Activated T-helper 2 cell treated with anti-CD3 and anti-CD28 coated beads, Interferon-gamma antibody, Interleukin-2, Interleukin-4, amounts not matched to agents 10 μg/mL and 5 μg/mL and 100 μg/mL, durations not matched to agents 14 hours and 24 hours and 36 hours (primary cell): ENCODE measurements around the gene SRP68. TPM values are rescaled to one million over a fixed set of nuclear protein-coding genes. Genes with fewer than 3 reads are reported as not detected.

Source experiments
- DNase-seq: peaks from one replicate; pipeline ENCODE4 v3.0.0; 2021; ENCODE audit warnings: low spot score
- H3K27ac Mint-ChIP-seq: one replicate; pipeline ENCODE4 v1.8.0; 2021; ENCODE audit warnings: mixed read lengths
- H3K27me3 Mint-ChIP-seq: one replicate; pipeline ENCODE4 v1.8.0; 2021; ENCODE audit warnings: low read depth, mixed read lengths
- H3K36me3 Mint-ChIP-seq: one replicate; pipeline ENCODE4 v1.8.0; 2021; ENCODE audit warnings: low read depth, mixed read lengths
- H3K4me1 Mint-ChIP-seq: one replicate; pipeline ENCODE4 v1.8.0; 2021; ENCODE audit warnings: low read depth, mixed read lengths
- H3K4me3 Mint-ChIP-seq: one replicate; pipeline ENCODE4 v1.8.0; 2021; ENCODE audit warnings: low read depth, mild to moderate bottlenecking, moderate library complexity, mixed read lengths
- H3K9me3 Mint-ChIP-seq: one replicate; pipeline ENCODE4 v1.8.0; 2021; ENCODE audit warnings: mixed read lengths
- intact Hi-C: fragments of 100-400 bp; cut with micrococcal nuclease; formaldehyde crosslinking; loops from one replicate; pipeline ENCODE4 v1.15.1; 2023
- total RNA-seq: library from RNA; stranded (reverse); gene quantifications from 2 replicates; pipeline ENCODE4 v1.2.3, GENCODE V29; 2022

SRP68 gene
- total RNA-seq, 1 donor from 2014 or later, result 188 TPM

DNA sequence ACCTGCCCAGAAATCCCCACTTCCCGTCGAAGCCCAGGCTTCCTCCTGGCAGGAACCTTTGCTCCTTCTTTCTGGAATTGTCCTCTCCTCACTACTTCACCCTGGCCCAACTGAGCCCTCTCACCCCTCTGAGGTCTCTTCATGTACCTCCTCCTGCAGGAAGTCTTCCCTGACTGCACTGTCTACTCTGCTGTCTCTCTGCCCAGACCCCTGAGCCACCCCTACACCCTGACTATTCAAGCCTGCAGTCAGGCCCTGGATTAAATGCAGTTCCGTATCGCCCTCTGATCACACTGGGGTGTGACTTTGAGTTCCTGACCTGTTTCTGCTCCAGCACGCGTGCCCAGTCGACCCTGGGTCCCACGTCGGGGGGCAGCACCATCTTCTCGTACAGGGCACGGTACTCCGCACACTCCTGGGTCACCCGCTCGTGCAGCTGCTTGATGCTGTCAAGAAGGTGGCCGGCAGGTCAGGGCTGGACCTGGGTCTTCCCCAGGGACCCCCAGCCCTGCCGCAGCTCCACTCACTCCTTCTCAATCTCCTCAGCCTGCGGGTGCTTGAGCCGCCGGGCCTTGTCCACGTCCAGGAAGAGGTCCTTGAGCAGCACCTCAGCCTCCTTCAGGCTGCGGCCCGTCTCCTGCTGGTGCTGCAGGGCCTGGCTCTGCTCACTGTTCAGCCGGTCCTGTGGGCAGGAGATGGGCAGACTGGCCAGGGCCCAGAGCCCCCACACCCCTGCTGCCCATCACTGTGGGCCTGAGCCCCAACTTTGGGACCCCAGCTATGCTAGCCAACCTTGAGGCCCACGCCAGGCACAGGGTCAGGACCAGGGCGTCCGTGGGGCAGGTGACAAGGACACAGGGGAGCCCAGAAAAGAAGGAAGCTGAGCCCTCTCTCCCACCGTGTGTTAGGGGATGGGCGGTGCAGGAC, 49.1 kb downstream of the SRP68 start:
- Mint-ChIP-seq H3K36me3 (no peaks in the 10 kb centered on the region), H3K27me3 (no peaks in the 10 kb centered on the region), H3K4me3 (no peak overlapping the region), H3K9me3 (no peaks in the 10 kb centered on the region), H3K27ac (no peak overlapping the region), H3K4me1 (no peaks in the 10 kb centered on the region)
- DNase-seq, result no peak
- intact Hi-C loops, result no loop called here

DNA sequence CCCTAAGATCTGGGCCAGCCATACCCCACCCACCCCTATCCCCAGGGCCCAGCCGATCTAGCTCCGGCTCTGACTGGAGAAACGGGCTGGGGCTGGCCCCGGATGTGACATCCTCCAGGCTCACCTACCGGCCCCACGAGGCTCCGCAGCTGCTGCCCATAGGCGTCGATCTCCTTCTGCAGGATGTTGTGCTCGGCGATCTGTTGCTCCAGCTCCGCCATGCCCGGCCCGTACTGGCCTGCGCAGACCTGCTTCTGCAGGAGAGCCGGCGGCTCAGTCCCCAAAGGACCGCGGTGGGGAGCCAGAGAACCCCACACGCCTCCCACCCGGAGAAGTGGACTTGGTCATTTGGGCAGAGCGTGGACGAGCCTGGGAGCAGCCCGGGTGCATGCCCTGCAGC, 50.0 kb downstream of the SRP68 start:
- Mint-ChIP-seq H3K27ac (no peak overlapping the region), H3K4me1 (no peaks in the 10 kb centered on the region), H3K4me3 (no peak overlapping the region), H3K27me3 (no peaks in the 10 kb centered on the region), H3K36me3 (no peaks in the 10 kb centered on the region), H3K9me3 (no peaks in the 10 kb centered on the region)
- intact Hi-C loops, result no loop called here
- DNase-seq, result no peak

DNA sequence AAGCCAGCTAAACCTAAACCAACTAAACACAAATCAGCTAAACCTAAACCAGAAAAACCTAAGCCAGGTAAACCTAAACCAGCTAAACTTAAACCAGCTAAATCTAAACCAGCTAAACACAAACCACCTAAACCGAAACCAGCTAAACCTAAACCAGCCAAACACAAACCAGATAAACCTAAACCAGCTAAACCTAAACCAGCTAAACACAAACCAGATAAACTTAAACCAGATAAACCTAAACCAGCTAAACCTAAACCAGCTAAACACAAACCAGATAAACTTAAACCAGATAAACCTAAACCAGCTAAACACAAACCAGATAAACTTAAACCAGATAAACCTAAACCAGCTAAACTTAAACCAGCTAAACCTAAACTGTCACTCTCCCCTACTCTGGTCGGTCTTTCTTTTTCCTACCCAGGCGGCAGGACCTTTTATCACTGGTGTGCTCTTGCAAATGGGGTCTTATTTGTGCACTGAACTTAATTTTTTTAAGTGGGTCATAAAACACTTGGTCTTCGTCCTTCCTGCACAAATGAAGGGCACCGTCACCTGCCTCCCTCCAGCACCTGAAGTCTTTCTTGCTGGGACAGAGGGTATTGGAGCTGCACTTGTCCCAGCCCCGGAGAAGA, 52.4 kb downstream of the SRP68 start:
- Mint-ChIP-seq H3K27me3 (no peaks in the 10 kb centered on the region), H3K27ac (no peak overlapping the region), H3K4me1 (no peaks in the 10 kb centered on the region), H3K4me3 (no peak overlapping the region), H3K9me3 (no peaks in the 10 kb centered on the region), H3K36me3 (no peaks in the 10 kb centered on the region)
- no peak for DNase-seq
- intact Hi-C loops, result no loop called here

DNA sequence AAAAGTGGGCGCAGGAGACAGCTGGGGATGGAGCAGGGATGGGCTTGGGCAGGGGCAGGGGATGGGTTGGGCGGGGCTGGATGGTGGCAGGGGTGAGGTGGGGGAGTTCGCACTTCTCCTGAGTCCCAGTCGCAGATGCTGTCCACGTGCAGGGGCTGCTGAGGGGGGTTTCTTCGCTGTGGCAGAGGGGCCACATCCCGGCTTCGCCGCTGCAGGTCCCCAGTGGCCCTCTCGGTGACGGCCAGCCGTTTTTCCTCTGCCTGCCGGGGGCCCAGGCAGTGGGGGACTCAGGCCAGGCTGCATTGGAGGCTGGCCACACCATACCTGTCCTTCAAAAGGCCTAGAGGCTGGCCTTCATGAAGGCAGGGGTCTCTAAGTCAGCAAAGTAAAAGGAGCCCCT, 53.5 kb downstream of the SRP68 start:
- H3K4me1 Mint-ChIP-seq, result no peaks in the 10 kb centered on the region
- H3K4me3 Mint-ChIP-seq, result no peak overlapping the region
- no peaks in the 10 kb centered on the region for H3K9me3 Mint-ChIP-seq
- intact Hi-C loops, result no loop called here
- no peak for DNase-seq
- H3K27ac Mint-ChIP-seq, result no peak overlapping the region
- no peaks in the 10 kb centered on the region for H3K36me3 Mint-ChIP-seq
- no peaks in the 10 kb centered on the region for H3K27me3 Mint-ChIP-seq

DNA sequence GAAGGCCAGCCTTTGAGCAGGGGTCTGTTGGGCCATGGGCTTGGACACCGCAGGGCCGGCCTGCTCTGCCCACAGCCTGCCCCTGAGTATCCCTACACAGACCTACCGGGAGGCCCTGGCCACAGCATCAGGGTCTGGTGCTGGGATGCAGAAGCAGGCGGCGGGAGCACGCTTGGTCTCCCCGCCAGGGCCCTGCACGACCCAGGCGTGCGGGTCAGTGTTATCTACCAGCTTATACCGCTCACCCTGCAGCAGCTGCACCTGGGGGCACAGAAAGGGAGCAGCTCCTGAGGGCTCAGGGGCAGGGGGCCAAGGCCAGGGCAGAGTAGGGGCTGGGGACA, 54.0 kb downstream of the SRP68 start:
- Mint-ChIP-seq H3K27me3 (no peaks in the 10 kb centered on the region), H3K36me3 (no peaks in the 10 kb centered on the region), H3K9me3 (no peaks in the 10 kb centered on the region), H3K4me1 (no peaks in the 10 kb centered on the region), H3K27ac (no peak overlapping the region), H3K4me3 (no peak overlapping the region)
- no peak for DNase-seq
- intact Hi-C loops, result no loop called here

DNA sequence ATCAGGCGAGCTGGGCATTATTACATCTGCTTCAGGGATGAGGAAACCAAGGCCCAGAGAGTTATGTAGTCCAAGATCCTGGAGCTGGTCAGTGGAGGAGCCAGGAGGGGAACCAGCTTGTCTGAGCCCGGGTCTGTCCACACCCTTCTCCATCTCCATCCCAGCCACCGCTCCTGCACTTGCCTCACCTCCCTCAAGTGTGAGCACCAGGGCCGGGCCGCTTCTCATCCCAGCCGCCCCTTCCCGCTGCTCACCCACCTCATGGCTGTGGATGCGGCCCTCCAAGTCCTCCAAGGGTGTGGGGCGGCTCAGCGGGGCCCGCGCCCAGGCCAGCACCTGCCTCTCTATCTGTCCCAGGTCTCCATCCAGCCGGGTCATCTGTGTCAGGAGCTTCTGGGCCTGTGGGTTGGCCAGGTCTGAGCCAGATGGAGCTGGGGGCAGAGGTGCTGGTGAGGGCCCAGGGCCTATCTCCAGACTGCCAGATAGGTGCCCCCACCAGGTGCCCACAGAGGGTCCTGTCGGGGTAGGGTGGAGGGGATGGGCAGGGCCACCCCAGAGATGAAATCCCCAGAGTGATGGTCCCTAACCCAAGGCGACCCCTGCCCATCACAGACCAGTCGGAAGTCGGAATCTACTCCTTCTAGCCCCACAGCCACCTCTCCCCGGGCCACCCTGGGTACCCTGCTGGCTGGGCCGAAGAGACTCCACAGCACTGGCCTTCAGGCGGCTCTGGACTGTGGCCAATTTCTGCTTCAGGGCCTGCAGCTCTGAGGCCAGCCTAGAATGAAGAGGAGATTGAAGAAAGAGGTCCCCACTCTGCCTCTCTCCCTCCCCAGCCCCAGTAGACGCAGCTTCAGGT, 54.6 kb downstream of the SRP68 start:
- intact Hi-C loops, result no loop called here
- Mint-ChIP-seq H3K9me3 (no peaks in the 10 kb centered on the region), H3K4me1 (no peaks in the 10 kb centered on the region), H3K27me3 (no peaks in the 10 kb centered on the region), H3K27ac (no peak overlapping the region), H3K36me3 (no peaks in the 10 kb centered on the region), H3K4me3 (no peak overlapping the region)
- DNase-seq, result no peak

DNA sequence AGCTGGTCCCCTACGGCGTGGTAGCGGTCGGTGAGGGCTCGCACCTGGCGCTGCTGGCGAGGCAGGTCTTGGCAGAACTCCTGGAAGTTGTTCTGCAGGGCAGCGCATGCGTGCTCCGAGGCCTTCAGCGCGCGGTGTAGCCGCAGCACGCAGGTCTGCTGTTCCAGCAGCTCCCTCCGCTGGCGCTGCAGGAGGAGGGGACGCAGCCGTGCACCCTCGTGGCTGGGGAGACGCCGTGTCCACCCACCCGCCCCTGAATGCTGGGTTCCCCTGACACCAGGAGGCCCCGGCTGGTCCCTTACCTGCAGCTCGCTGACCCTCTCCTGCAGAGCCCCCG, 57.4 kb downstream of the SRP68 start:
- H3K27ac Mint-ChIP-seq, result no peak overlapping the region
- no peak overlapping the region for H3K4me3 Mint-ChIP-seq
- no peaks in the 10 kb centered on the region for H3K4me1 Mint-ChIP-seq
- H3K27me3 Mint-ChIP-seq, result no peaks in the 10 kb centered on the region
- no peaks in the 10 kb centered on the region for H3K9me3 Mint-ChIP-seq
- intact Hi-C loops, result loop anchor here (1.0 kb wide), 2 partner anchors 92 to 284 kb away; no protein-coding TSS in a partner anchor
- DNase-seq, result no peak
- no peaks in the 10 kb centered on the region for H3K36me3 Mint-ChIP-seq

DNA sequence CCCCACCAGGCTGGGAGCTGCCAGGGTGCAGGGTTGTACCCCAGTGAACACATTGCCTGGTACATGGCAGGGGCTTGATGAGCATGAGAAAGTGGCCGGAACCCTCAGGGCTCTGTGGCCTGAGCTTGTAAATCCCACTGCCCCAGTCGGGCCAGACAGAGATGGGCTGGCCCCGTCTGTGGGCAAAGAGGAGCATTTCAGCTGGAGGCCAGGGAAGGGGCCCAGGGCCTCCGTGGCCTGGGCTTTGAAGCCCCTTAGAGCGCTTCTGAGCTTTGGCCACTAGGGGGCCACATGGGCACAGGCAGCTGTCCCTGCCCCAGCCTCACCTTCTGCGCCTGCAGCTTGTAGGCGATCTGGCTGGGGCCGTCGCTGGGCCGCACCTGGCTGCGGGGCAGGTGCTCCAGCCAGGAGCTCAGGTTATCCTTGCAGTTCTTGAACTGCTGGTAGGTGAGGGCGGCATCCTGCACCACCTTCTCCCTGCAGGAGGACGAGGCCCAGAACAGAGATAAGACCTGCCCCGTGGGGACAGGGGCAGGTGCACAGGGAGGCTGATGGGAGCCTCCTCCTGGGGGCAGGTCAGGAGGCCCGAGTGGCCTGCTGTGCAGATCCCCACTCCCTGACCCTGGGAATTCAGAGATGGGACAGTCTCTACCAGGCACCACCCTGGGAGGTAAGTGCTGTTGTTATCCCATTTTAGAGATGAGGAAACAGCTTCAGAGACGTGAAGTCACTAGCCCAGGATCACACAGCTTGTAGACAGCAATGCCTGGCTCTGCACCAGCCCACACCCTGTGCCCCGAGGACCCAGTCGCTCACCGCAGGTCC, 58.0 kb downstream of the SRP68 start:
- no peaks in the 10 kb centered on the region for H3K9me3 Mint-ChIP-seq
- intact Hi-C loops, result loop anchor here (1.0 kb wide), 2 partner anchors 93 to 285 kb away; no protein-coding TSS in a partner anchor
- no peaks in the 10 kb centered on the region for H3K27me3 Mint-ChIP-seq
- no peak overlapping the region for H3K27ac Mint-ChIP-seq
- H3K4me1 Mint-ChIP-seq, result no peaks in the 10 kb centered on the region
- no peaks in the 10 kb centered on the region for H3K36me3 Mint-ChIP-seq
- no peak overlapping the region for H3K4me3 Mint-ChIP-seq
- peak; percentile 68 for DNase-seq

DNA sequence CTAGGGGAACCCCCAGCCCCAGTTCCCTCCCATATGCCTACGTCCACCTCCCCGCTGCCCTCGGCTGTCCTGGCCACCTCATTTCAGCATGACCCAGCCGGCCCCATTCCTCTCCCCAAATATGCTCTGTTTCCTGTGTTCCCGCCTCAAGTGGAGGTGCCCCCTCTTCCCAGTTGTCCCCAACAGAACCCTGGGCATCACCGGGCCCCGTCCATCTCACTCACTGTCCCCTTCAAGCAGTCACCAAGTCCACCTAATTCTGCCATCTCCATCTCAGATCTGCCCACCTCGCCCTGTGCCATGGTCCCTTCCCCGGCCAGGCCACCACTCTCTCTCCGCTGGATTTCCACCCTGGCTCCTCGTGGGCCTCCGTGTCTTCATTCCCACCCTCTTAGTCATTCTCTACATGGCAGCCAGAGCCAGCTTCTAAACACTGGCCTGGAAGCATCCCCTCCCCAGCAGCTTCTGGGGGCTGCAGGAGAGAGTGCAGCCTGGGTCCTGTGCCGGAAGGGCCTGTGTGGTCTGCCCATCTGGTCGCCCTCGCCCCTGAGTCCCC, 58.9 kb downstream of the SRP68 start:
- DNase-seq, result no peak
- H3K9me3 Mint-ChIP-seq, result no peaks in the 10 kb centered on the region
- no peak overlapping the region for H3K27ac Mint-ChIP-seq
- intact Hi-C loops, result no loop called here
- no peak overlapping the region for H3K4me3 Mint-ChIP-seq
- no peaks in the 10 kb centered on the region for H3K27me3 Mint-ChIP-seq
- no peaks in the 10 kb centered on the region for H3K4me1 Mint-ChIP-seq
- no peaks in the 10 kb centered on the region for H3K36me3 Mint-ChIP-seq

DNA sequence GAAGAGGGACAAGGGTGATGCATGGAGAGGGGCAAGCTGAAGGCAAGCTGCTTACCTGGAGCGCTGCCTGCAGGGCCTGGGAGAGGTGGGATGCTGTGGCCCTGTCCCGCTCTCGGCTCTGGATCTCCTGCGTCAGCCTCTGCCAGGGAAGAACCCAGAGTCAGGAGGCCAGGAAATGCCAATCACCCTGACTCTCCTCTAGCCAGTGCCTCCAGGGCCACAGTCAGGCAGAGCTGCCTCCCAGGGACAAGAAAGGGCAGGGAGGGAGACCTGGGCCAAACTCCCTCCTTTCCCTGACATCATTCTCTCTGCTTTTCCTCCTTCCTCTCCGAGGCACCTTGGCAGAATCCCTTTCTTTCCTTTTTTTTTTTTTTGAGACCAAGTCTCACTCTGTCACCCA, 60.4 kb downstream of the SRP68 start:
- Mint-ChIP-seq H3K4me1 (no peaks in the 10 kb centered on the region), H3K4me3 (no peak overlapping the region), H3K9me3 (no peaks in the 10 kb centered on the region), H3K27ac (no peak overlapping the region), H3K36me3 (no peaks in the 10 kb centered on the region), H3K27me3 (no peaks in the 10 kb centered on the region)
- intact Hi-C loops, result no loop called here
- no peak for DNase-seq

DNA sequence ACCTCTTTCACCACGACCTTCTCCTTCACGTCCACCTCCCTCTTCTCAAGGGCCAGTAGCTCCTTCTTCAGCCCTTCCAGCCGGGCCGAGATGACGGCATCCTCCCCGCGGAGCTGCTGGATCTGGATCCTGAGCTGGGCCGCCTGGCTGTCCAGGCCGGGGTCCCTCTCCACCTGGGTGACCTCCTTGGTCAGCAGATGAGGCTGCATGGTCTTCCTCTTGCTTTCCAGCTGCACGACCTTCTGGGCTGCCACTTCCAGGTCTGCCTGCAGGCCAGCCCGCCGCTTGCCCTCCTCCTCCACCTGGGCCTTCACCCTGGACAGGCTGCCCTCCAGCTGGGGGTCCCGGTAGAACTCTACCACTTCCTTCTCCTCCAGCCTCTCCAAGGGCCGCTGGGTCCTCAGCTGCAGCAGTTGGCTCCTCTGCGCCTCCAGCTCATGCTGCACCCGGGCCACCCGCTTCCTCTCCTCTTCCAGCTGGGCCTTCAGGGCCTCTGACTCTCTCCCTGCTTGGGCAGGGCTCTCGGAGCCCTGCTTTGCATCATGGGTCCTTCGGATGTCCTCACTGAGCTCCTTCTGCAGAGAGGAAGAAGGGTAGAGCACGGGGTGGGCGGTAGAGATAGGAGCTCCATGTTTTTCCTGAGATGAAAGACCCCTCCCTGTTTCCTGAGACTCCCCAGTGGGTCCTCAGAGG, 62.2 kb downstream of the SRP68 start:
- Mint-ChIP-seq H3K36me3 (no peaks in the 10 kb centered on the region), H3K27ac (no peak overlapping the region), H3K27me3 (no peaks in the 10 kb centered on the region), H3K4me3 (no peak overlapping the region), H3K9me3 (no peaks in the 10 kb centered on the region), H3K4me1 (no peaks in the 10 kb centered on the region)
- no peak for DNase-seq
- intact Hi-C loops, result no loop called here

DNA sequence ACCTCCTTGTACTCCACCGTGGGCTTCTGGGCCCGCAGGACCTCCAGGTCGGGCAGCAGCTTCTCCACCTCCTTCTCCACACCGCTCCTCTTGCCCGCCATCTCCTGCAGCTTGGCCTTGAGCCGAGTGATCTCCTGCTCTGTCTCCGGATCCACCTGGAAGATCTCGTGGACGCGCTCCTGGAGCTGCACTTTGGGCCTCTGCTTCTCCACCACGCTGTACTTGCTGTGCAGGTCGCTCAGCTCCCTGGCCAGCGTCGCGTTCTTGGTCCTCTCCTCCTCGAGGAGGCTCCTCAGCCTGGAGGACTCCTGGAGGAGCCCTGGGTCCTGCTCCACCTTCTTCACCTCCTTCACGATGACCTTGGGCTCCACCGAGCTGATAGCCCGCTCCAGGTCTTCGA, 62.9 kb downstream of the SRP68 start:
- H3K9me3 Mint-ChIP-seq, result no peaks in the 10 kb centered on the region
- no peaks in the 10 kb centered on the region for H3K4me1 Mint-ChIP-seq
- no peaks in the 10 kb centered on the region for H3K36me3 Mint-ChIP-seq
- no peak overlapping the region for H3K4me3 Mint-ChIP-seq
- intact Hi-C loops, result no loop called here
- no peaks in the 10 kb centered on the region for H3K27me3 Mint-ChIP-seq
- DNase-seq, result no peak
- H3K27ac Mint-ChIP-seq, result no peak overlapping the region
